GM21723 (cell line): Measurements from ENCODE around the gene PRKX.
"Not testable (repeated sequence)": the region's sequence is repeated elsewhere in the genome, so short reads cannot be mapped to it uniquely, and the experiment has no call there.

Source experiments
- ATAC-seq: cut with Tn5 transposase; IDR thresholded peaks from one replicate; pipeline ENCODE4 v1.9.1; 2021; ENCODE audit warnings: mild to moderate bottlenecking, moderate library complexity; ENCODE audit not compliant: unreplicated experiment

Gene PRKX

DNA sequence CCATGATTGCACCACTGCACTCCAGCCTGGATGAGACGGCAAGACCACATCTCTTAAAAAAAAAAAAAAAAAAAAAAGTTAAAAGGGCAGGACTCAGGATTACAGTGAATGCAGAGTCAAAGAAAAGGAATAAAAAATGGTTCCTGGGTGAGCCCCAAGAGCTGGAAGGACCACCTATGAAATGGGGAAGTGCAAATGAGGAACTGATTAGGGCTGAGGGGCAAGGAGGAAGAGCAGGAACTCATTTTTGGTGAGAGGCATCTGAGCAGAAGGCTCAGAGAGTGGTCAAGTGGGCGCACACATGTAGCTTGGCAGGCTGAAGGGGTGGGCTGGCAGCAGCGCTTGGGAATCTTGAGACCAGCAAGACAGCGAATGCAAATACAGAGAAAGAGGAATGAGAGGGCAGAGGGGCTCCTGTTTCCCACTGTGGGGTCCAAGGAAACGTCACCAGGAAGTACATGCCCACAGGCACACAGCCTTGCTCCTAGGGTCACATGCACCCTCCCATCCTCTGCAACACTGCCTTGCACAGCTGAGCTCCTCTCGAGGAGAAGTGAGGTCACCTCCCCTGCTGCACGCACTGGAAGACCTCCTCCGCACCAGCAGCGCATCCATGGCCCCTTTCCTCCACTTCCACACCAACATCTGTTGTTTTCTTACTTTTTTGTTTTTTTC, 49.7 kb downstream of the PRKX start:
- peak; percentile 73 for ATAC-seq

DNA sequence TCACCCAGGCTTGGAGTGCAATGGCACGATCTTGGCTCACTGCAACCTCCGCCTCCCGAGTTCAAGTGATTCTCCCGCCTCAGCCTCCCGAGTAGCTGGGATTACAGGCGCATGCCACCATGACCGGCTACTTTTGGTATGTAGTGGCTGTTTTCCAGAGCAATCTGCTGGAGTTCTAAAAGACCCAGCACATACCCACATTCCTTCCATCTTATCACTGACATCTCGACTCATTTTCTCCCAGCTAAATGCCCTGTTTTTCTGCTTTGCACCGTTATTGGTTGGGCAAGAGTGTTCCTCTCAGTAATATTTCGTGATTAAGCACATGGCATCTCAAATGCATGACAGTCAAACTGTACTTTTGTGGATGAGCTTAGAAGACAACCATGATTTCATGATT, 53.7 kb downstream of the PRKX start:
- no peak for ATAC-seq

DNA sequence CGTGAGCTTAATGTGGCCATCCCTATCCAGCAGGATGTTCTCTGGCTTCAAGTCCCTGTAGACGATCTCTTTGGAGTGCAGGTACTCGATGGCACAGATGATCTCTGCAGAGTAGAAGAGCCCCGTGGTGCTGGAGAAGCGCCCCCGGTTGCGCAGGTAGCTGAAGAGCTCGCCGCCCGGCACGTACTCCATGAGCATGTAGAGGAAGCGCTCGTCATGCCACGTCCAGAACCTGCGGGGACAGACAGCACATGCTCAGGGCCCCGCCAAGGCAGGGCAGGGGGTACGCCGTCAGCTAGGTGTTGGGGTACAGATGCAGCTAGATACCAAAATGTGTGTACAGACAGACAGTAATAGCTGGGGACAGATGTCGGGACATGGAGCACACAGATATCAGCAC, 58.3 kb downstream of the PRKX start:
- no peak for ATAC-seq

DNA sequence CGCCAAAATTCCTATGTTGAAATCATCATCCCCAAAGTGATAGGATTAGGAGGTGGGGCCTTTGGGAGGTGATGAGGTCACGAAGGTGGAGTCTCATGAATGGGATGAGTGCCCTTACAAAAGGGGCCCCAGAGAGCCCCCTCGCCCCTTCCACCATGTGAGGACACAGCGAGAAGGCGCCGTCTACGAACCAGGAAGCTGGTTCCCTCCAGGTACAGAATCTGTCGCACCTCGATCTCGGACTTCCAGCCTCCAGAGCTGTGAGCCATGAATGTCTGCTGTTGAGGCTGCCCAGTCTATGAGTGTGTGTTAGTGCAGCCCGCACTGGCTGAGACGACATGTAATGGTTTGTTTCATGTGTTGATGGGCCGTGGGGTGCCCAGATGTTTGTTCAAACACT, 60.3 kb downstream of the PRKX start:
- no peak for ATAC-seq

DNA sequence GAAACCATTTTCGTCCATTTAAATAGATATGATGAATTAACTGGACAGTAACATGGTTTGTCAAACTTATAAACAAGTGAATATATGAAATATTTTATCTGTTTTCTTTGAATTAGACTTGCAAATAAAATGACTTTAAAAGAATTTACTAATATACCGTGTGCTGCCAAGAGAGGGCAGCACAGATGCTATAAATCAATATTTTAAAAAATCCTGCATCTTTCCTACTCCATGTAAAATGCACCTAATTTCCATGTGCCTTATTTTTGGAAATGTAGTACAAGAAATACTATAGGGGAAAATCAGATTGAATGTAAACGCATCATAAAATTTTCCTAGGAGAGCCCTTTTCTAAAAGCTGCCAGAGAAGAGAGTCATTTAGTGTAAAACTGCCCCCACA, 62.2 kb downstream of the PRKX start:
- ATAC-seq: no peak

DNA sequence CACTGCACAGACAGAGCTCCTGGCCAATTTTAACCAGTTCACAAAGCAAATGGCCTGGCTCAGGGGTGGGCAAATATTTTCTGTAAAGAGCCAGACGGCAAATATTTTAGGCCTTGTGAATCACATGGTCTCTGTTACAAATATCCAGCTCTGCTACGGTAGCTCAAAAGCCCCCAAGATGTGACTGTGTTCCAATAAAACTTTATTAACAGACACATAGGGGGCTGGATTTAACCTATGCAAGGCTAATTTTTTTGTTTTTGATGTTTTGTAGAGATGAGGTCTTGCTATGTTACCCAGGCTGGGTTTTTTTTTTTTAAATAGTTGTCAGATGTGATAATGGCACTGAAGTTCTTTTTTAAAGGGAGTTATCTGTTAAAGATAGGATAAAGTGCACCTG, 65.4 kb downstream of the PRKX start:
- no peak for ATAC-seq

DNA sequence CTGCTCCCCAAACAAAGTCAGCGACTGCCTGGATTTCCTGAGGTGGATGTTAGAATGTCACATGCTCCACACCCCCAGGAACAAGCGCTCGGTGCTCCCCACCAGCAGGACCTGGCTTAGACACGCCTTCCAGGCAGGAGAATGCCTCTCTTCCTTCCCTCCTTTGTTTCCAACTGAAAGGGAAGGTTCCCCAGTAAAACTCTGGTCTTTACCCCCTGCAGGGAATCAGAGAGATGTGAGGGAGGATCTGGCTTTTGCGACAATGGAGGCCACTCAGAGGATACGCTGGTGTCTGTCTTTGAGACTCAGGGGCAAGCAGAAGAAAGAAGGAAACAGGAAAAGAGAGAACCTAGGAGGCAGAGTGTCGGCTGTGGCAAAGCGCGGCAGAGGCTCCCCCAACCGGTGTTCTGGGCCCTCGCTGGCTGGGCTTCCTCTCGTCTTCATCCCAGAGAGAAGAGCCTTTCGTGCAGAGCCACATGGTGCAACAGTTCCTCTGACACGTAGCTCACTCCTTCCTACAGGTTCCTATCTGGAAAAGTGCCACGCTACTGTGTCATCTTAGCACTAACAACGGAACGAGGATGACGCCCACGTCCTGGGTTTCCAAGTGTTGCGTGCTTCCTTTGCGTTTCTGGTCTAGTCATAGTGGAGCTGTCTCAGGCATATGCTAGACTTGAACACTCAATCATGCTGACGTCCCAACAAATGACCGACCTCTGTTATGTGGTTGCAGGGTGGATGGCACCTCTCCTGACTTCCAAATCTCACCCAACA, 73.4 kb downstream of the PRKX start:
- ATAC-seq: not testable (repeated sequence)

DNA sequence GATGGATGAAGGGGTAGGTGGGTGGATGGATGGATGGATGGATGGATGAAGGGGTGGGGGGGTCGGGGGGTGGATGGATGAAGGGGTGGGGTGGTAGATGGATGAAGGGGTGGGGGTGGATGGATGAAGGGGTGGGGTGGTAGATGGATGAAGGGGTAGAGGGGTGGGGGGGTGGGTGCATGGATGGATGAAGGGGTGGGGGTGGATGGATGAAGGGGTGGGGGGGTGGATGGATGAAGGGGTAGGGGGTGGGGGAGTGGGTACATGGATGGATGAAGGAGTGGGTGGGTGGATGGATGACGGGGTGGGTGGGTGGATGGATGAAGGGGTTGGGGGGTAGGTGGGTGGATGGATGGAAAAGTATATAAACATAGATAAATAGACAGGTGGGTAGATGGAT, 74.2 kb downstream of the PRKX start:
- ATAC-seq: no peak

DNA sequence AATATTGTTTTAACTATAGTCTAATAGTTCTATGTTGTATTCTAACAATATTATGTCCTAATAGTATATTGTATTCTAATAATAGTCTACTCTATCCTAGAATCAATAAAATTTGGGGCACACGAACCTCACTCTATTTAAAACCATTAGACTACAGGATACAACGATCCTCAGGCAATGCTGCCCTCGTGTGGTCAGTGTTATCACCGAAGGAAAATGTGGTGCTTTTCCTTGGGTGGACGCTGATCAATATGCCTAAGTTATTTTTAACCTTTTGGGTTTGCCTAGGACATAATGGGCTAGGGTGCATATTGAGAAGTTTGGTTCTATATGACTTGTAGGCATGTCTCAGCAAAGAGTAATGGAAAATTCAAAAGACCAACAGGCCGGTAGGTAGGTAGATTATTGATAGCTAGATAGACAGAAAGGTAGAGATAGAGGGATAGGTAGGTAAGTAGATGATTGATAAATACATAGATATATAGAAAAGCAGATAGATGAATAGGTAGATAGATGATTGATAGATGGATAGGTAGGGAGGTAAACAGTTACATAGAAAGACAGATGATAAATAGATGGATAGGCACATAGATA, 75.1 kb downstream of the PRKX start:
- ATAC-seq: peak; percentile 74

DNA sequence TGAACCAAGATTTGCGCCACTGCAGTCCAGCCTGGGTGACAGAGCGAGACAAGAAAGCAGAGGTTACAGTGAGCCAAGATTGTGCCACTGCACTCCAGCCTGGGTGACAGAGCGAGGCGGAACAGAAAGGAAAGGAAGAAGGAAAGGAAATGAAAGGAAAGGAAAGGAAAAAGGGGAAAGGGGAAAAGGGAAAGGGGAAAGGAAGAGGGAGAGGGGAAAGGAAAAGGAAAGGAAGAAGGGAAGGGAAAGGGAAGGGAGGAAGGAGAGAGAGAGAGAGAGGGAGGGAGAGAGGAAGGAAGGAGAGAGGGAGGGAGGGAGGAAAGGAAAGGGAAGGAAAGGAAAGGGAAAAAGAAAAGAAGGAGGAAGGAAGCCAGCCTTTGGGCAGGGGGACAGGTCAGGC, 76.6 kb downstream of the PRKX start:
- ATAC-seq: no peak

DNA sequence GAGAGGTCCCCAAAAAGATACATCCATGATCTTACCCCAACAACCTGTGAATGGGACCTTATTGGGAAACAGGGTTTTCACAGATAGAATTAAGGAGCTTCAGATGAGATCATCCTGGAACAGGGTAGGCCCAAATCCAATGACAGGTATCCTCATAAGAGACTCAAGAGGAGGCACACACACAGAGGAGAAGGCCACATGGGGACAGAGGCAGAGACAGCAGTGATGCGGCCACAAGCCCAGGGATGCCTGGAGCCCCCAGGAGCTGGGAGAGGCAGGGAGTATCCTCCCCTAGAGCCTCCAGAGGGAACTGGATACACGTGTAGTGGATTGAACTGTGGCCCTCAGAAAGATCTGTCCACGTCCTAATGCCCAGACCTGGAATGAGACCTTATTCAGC, 82.3 kb downstream of the PRKX start:
- ATAC-seq: no peak

DNA sequence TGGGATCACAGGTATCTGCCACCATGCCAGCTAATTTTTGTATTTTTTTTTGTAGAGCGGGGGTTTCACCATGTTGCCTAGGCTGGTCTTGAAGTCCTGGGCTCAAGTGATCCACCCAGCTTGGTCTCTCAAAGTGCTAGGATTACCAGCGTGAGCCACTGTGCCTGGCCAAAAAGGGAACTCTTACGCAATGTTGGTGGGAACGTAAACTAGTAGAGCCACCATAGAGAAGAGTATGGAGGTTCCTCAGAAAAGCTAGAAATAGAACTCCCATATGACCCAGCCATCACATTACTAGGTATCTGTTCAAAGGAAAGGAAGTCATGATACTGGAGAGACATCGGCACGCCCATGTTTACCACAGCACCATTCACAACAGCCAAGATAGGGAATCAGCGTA, 85.9 kb downstream of the PRKX start:
- no peak for ATAC-seq

DNA sequence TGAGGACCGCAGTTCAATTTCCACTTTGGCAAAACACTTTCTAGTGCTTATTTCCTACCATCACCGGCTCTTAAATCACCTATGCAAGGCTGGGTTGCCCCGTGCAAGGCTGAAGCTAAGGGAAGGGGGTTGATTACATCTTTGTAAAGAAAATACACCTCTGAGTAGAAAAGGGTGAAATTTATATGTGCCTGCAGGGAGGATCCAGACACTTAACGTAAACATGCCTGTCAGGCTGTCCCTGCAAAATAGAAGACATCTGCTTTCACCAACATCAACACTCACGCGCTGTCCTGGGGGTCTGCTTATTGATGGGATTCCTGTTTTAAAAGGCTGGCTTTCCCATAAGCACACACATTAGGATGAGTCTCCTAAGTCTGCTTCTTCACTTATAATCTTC, 92.0 kb downstream of the PRKX start:
- no peak for ATAC-seq

DNA sequence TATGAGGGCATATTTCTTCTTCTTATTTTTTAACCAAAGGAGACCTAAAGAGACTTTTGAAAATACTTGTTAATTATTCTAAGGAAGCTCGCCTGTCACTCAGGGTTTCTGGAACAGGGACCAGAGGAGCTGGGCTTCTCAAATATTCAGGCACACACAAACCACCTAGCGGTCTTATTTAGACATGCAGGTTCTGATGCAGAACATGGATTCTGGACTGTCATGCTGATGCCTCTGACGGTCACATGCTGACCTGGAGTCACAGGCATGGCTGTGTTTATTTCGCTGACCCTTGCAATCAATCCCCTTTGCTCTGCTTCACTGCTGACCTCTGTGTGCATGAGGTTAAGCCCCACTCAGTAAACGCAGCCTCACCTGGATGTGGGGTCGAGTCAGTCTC, 101.7 kb downstream of the PRKX start:
- not testable (repeated sequence) for ATAC-seq

DNA sequence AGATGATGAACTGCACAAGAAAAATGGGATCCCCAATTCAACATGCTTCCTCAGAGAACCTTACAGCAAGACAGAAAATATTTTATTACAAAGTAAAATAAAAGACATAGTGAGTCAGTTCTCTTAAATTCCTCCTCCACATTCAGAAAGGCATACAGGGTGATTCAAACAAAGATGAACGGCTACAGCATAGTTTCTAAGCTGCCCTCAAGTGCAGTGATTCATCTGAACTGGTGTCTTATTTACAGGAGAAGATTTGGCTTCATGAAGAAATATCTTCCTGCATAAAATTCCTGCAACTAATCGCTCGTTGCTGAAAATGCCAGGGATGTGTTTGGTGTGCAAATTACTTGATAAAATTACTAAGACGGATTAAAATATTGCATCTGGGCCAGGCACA, 103.6 kb downstream of the PRKX start:
- ATAC-seq: no peak

DNA sequence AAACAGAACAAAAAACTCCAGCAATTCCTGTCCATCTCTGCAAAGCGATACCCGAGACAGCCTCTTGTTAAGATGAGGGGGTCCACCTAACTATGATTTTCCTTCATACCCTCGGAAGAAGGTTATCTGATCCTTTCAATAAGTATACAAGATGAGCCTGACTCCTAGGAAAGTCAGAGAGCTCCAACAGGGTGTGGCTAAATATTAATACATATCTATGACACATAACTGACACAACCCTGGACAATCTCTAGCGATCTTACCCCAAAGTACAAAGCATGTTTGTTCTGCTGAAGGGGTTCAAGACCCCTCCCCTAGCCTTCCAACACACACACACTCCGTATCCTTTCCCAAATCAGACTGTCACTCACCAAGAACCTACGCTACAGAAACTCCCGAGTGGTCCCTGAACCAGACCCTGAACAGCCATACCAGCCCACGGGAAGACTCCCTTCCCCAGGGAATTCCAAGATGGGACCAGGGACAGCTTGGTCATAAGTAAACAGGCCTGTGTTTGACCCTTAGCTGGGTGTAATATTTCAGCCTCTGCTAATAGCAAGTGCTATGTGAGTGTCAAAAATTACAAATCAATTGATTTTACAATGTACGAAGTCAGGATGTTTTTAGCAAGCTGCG, 110.3 kb downstream of the PRKX start:
- ATAC-seq: no peak

DNA sequence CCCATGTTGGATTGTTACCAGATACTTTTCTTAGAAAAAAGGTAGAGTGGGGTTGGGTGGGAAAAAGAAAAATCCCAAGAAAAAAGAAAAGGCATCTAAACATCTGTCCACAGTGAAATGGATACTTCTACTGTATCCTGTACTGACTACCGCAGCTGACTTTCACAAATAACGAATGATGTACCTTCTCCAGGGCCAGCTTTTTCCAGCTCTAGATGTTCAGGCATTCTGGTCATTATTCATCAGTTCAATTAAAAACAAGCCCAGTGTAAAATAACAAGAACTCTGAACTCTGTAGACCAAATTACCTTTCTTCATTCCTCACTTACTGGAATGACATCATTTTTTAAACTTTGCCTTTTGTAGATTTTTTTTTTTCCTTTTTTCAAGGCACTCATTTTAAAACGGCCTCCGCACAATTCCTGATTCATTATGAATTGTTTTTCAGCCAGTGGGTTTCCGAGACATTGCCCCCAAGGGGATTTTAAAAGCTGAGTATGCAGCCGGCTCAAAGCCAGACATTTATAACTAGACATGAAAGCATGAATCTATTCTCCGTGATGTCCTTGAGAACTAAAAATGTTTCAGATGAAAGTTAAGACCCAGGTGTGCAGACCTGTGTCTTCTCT, 113.5 kb downstream of the PRKX start:
- no peak for ATAC-seq

DNA sequence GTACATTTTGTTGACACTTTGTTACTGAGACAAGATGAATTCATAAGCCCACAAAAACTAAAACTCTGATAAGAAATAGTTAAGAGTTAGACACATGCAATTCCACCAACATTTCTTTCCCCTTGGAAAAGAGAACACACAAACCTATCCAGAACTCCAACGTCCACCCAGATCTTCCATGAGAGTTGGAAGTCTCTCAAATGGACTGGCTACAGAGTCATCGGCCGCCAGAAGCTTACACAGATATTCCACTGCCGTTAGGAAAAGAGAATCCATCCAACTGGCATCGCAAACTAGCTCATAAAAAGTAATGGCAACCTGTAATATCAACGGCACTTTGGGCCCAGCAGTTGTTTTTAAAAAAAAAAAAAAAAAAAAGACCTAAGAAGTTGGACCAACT, 114.7 kb downstream of the PRKX start:
- ATAC-seq: no peak

DNA sequence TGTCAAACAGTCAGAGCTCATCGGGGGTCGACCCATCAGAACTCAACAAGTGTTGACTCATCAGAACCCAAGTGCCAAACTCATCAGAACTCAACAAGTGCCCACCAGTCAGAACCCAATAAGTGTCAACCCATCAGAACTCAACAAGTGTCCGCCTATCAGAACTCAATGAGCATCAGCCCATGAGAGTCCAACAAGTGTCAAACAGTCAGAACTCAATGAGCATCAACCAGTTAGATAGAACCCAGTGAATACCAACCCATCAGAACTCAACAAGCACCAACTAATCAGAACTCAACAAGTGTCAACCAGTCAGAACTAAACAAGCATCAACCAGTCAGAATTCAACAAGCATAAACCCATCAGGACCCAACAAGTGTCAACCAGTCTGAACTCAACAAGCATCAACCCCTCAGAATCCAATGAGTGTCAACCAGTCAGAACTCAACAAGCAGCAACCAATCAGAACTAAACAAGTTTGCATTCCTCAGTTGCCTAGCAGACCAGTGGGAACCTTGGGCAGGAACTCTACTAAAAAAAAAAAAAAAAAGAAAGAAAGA, 115.3 kb downstream of the PRKX start:
- ATAC-seq: no peak

DNA sequence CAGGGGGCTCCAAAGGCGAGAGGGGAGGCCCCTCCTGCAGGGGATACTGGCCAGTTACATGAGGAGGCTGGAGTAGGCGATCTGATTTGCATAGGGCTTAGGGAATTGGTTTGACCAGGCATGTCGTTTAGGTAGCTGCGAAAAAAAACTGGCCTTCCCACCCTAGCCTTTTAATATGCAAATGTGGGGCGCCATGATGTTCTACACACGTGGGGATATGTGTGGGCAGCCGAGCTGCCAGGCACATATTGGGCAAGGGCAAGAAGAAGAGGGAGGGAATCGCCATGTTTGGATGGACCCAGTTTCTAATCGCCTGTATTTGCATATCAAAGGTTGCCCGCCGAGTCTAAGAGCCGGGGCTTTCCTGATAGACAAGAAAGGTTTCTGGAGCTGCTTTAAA, 121.3 kb downstream of the PRKX start:
- ATAC-seq: no peak

DNA sequence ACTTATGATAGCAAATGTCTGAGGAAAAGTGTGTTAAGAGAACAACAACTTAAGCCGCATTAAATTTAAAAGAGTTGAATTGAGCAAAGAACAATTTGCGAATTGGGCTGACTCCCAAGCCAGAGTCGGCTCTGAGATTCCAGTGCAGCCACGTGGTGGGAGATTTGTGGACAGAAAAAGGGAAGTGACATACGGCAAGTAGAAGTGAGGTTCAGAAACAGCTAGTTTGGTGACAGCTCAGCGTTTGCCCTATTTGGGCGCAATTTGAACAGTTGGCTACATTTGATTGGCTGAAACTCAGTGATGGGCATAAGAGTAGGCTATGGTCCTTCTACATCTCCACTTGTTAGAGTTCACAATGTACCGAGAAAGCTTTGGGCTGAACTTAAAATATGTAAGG, 124.0 kb downstream of the PRKX start:
- no peak for ATAC-seq
